NCI-H526 treated with DMSO at 0.1 percent for 48 hours (cell line): ENCODE results near the gene AIF1L.
A peak's percentile ranks its signal among the peaks of the same experiment; 100 is the strongest.

Experiments
- DNase-seq: peaks from one replicate; lab custom pipeline; 2025; lab: John Stamatoyannopoulos, UW

The AIF1L gene

GRCh38 chr9:131096269-131097125 lies at the start of gene AIF1L:
Gene AIF1L, plus strand, starts transcription at chr9:131096531. Its CDS starts 99 bp downstream, at chr9:131096630.
- DNase-seq: peak; percentile 20

- DNase-seq: no peak
Measured at GRCh38 chr9:131046581-131047202, 49.6 kb upstream of the AIF1L start.

GRCh38 chr9:131048332-131048731 lies 48.0 kb upstream of the AIF1L start:
- no peak for DNase-seq

DNA sequence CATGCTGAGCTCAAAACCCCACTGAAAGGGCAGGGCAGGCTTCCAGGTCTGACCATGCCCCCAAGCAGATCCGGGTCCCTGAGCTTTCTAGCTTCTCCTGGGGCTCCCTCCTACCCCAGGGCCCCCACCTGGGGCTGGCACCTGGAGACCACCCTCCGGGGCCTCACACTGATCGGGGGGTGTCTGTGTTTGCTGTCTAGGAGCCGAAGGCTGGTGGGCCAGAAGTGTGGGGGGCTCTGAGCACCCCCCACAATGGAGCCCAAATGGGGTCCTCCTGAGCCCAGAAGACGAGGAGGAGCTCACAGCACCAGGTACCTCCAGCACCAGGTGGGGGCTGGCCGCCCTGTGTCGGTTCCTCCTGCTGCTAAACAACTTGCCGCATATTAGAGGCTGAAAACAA lies 47.5 kb upstream of the AIF1L start:
- DNase-seq: no peak

DNA sequence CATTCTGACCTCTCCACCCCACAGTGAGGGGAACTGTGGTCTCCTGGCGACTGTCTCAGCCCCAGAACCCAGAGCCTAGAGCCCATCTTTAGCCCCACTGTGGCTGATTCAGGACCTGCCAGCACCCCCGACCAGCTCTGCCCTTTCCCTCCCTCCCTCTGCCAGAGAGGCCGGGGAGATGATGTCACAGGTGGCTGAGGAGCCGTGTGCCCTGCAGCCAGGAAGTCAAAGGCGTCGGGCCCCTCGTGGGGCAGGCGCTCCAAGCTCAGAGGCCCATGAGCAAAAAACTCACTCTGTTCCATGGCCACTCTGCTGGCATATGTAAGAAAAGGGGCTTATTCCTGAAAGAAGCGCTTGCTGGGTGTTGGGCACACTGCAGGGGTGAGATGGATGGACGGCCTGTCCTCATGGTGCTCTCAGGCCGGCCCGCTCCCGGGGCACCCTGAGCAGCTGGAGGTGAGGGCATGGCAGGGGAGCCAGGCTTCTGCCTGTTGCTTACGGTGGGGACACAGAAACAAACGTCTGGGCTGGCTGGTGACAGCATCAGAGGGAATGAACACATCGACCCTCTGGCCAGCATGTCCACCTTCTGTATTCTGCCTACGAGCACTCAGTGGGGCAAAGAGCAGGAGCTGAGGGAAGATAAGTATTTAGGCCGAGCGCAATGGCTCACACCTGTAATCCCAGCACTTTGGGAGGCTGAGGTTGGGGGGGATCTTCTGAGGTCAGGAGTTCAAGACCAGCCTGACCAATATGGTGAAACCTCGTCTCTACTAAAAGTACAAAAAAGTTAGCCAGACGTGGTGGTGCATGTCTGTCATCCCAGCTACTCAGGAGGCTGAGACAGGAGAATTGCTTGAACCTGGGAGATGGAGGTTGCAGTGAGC lies 46.3 kb upstream of the AIF1L start:
- no peak for DNase-seq

GRCh38 chr9:131050831-131051230 lies 45.5 kb upstream of the AIF1L start:
- no peak for DNase-seq

- no peak for DNase-seq
Measured at GRCh38 chr9:131051592-131052517, 44.5 kb upstream of the AIF1L start.

GRCh38 chr9:131053896-131054295 lies 42.4 kb upstream of the AIF1L start:
- DNase-seq: no peak

- DNase-seq: no peak
Measured at GRCh38 chr9:131056781-131057506, 39.4 kb upstream of the AIF1L start.

- DNase-seq: no peak
Measured at GRCh38 chr9:131060900-131061630, 35.3 kb upstream of the AIF1L start.

DNA sequence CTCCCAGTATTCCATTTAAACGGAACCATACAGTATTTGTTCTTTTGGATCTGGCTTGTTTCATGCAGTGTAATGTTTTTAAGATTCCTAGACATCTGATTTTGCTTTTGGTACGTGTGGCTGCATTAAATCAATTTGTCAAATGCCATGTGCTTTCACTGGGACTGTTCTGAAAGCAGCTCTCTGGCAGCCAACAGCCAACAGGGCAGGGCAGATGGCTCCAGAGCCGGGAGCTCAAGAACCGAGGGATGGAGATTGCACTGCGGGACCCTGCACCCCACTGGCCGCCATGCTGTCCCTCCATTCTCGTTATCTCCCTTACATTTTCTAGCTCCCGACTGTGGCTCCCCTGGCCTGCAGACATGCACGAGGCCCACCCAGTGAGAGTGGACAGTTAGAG lies 33.4 kb upstream of the AIF1L start:
- DNase-seq: no peak

DNA sequence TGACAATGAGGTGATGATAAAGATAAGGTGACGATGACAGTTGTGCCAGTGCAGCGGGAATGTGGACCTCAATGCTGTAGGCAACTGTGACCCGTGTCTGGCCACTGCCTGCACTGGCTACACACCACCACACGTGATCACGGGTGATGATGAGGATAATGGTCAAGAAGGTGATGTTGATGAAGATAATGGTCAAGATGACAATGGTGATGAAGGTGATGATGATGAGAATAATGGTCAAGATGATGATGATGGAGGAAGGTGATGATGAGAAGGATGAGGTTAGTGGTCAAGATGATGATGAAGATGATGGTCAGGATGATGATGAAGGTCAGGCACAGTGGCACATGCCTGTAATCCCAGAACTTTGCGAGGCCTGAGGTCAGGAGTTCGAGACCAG lies 30.7 kb upstream of the AIF1L start:
- no peak for DNase-seq

DNA sequence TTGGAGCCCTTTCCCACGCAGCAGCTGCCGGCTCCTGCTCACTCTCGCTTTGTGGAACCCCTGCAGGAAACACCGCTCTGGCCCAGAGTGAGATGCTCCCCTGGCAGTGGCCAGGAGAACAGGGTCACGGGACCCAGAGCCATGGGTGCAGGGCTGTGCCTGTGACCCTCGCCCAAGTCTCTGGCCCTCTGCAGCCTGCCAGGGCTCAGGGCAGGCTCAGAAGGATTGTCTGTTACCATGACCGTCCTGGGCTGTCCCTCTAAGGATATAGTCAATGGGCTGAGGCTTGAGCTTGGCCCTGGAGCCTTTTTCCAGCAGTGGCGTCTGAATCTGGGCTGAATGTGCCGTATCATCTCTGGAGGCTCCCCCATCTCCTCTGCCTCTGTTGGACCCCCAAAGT lies 28.7 kb upstream of the AIF1L start:
- DNase-seq: no peak

DNA sequence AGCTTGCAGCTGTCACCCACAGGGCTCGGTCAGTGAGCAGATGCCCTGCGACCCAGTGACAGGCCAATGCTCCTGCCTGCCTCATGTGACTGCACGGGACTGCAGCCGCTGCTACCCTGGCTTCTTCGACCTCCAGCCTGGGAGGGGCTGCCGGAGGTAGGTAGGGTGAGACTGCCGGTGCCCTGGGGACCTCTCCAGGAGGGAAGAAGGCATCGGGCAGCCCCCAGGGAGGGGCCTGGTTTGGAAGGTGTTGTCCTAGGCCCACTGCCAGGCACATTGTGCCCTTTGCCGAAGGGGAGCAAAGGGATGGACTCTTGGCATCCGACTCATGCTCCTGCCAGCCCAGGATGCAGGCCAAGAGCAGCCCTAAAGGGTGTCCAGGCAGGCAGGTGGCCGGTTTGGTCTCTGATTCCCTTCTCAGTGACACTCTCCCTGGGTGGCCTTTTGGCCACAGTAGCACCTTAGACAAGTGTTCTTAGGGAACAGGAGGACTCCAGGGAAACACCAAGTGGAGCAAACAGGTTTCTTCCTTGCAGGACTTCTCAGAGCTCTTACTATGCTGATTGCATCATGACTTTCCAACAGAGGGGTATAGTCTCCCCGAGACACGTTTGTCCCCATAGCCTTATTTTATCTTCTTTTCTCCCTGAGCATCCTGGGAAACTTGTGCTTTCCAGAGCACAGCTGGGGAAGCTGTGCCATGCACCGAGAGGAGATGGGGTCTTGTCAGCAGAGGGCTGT lies 28.1 kb upstream of the AIF1L start:
- DNase-seq: no peak

DNA sequence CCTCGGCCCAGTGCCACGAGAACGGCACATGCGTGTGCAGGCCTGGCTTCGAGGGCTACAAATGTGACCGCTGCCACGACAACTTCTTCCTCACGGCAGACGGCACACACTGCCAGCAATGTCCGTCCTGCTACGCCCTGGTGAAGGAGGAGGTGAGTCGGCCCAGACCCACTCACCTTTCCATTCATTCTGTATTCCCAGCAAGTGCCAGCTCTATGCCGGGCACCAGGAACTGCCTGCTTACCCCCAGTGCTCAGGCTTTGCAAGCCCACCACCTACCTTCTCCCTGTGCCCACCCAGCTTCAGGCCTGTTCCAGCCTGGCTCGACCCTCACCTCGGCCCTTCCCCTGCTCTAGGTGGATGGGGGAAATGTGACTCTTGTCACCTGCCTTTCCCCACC lies 26.6 kb upstream of the AIF1L start:
- DNase-seq: no peak

- no peak for DNase-seq
Measured at GRCh38 chr9:131072107-131072870, 24.0 kb upstream of the AIF1L start.

- DNase-seq: no peak
Measured at GRCh38 chr9:131072871-131073237, 23.5 kb upstream of the AIF1L start.

DNA sequence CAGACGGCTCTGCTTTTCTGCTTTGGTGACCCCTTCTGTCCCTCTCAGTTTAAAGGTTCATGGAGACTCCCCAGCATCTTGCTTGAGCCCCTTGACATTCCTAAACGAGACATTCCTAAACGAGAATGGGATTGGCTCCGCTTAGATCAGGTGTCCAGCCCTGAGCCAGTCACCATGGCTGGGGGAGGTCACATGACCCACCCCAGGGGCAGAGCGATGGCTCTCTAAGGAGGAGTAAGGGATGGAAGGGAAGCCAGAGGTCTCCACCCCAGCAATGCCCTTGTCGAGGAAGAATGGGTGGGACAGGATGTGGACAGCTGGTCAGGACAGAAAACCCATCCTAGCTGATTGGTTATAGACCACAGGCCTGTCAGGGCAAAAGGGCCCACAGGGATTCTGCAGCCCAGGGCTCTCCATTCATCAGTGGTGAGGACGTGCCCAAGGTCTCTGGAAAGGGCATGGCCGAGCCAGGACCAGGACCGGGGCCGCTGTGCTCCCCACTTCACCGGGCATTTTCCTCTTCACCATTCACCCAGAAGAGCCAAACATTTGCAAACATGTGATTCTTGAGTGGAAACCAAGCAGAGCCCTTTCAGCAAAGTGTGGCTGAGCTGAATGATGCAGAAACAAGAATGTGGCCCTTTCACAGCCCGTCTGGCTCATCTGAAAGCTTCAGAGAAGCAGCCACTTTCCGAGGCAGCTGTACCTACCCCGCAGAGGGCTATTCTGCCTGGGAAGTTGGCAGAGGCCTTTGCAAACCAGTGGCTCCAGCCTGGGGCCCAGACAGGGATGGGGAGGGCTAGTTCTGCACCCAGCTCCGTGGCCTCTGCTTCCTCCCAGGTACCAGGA lies 19.8 kb upstream of the AIF1L start:
- DNase-seq: no peak
